SHP77 (cell line): ENCODE results near the gene COL26A1.
"Not testable (repeated sequence)": the region's sequence is repeated elsewhere in the genome, so short reads cannot be mapped to it uniquely, and the experiment has no call there.

Experiments used
- DNase-seq, 2 experiments: peaks; one replicate each; lab custom pipeline; 2025; lab: John Stamatoyannopoulos, UW

Gene COL26A1

DNA sequence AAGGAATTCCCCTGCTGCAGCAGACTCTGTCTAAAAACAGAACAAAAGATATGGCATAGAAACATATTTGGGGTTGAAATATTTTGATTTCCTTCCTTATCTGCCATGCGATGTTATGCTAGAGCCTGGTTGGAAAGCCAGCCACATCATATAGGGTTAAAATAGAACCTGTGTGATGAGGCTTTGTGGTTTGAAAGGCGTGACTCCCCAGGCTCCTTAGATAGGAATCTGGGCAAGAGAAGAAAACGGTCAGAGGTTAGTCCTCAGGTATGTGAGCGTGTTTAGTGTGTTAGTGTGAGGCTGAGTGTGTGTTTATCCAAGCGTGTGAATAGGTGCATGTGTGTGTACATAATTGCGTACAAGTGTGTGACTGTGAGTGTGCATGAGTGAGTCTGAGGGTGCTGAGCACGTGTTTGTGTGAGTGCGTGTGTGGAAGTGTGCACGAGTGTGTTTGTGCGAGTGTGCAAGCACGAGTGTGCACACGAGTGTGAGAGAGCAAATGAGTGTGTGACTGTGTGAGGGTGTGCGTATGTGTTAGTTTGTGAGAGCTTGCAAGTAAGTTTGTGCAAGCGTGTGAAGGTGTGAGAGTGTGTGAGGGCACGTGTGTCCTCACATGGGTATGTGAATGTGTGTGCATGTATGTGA is 79.9 kb downstream of the COL26A1 start:
- DNase-seq: no peak

GRCh38 chr7:101450064-101450463 is 87.4 kb downstream of the COL26A1 start:
- no peak for DNase-seq

GRCh38 chr7:101453617-101454016 is 90.9 kb downstream of the COL26A1 start:
- DNase-seq: no peak

- no peak for DNase-seq
These were observed 94.5 kb downstream of the COL26A1 start for GRCh38 chr7:101457001-101457750.

- no peak for DNase-seq
These were observed 102.5 kb downstream of the COL26A1 start for GRCh38 chr7:101465131-101465530.

DNA sequence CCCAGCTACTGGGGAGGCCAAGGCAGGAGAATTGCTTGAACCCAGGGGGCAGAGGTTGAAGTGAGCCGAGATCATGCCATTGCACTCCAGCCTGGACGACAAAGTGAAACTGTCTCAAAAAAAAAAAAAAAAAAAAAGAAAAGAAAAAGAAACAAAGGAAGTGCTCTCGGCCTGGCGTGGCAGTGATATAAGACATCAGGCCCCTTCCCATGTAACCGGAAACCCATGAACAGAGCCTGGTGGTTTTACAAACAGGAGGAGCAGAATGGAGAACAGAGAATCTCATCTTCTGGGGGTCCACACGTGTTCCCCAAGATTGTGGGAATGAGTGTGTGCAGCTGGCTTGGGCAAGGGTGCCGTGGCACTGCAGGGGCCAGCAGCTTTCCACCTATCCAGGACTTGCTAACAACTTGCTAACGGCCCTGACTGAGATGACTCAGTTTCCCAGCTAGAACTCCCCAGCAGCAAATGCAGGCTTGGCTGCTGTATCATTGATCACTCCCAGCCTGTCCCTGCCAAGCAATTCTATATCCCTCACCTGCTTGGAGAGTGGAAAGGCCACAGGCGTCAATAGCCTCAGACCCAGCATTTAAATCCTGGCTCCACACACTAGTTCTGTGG is 103.0 kb downstream of the COL26A1 start:
- no peak for DNase-seq

- DNase-seq: no peak
These were observed 104.2 kb downstream of the COL26A1 start for GRCh38 chr7:101466871-101467270.

DNA sequence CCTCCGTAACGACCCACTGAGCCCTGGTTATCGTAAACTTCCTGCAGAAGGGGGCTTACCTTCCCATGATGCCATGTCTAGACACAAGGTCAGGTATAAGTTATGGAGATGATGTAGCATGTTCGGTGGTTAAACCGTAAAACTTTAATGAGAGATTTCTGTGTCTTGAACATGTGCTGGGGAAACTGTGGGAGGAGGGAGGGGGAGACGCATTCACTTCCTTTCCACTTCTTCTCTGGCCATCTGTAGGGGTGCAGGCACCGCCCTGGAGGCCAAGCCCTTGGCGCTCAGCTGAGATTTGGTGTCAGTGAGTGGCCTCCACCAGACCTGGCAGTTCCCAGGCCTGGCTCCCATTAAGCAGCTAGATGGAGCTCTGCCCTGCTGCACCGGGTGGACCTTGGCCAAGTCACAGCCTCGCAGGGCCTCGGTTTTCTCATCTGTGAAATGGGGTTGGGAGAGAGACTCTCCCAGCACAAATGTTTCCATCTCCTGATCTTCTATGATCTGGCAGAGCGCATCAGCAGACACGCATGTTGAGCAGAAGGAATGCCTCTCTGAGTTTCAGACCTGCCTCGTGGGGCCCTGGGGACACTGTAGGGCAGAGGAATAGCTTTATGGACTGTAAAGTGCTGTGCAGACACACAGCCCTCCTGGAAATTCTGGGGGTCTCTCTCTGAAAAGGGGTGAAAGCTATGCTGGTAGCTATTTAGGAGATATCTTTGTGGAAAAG is 106.0 kb downstream of the COL26A1 start:
- DNase-seq: no peak

- DNase-seq: no peak
These were observed 108.2 kb downstream of the COL26A1 start for GRCh38 chr7:101470668-101471487.

DNA sequence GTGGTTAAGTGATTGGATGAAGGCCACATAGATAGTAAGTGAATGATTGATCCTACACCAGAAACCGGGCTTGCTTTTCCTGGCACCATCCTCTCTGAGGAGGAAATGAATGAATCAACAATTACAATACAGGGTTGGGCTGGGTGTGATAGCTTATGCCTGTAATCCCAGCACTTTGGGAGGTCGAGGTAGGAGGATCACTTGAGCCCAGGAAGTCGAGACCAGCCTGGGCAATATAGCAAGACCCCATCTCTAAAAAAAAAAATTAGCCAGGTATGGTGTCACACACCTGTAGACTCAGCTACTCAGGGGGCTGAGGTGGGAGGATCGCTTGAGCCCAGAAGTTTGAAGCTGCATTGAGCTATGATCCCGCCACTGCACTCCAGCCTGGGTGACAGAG is 111.5 kb downstream of the COL26A1 start:
- DNase-seq: no peak

GRCh38 chr7:101475691-101476090 is 113.0 kb downstream of the COL26A1 start:
- DNase-seq: not testable (repeated sequence)

DNA sequence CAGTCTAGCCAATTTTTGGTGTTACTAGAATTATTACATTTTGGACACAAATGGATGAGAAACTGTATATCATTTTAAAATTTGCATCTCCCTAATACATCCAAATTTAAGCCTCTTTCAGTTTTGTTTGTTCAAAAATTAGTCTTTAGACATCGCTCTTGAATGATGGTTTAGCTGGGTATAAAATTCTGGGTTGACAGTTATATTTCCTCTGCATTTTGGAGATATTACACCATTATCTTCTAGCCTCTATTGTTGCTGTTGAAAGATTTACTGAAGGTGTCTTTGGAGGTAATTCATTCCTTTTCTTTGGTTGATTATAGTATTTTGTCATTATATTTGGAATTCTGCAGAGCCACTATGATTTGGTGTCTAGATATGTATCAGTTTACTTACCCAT is 116.5 kb downstream of the COL26A1 start:
- DNase-seq: no peak

DNA sequence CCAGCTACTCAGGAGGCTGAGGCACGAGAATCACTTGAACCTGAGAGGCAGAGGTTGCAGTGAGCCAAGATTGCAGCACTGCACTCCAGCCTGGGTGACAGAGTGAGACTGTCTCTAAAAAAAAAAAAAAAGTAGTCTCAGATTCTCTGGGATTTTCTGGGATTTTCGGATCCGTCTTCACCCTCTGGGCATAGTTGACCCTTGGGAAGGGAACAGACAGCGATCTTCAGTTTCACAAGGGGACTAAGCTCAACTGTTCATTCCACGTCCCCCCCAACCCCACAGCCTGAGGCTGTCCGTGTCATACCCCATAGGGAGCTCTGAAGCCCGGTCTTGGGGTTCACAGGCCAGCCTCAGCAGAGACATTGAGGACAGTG is 123.4 kb downstream of the COL26A1 start:
- not testable (repeated sequence) for DNase-seq

DNA sequence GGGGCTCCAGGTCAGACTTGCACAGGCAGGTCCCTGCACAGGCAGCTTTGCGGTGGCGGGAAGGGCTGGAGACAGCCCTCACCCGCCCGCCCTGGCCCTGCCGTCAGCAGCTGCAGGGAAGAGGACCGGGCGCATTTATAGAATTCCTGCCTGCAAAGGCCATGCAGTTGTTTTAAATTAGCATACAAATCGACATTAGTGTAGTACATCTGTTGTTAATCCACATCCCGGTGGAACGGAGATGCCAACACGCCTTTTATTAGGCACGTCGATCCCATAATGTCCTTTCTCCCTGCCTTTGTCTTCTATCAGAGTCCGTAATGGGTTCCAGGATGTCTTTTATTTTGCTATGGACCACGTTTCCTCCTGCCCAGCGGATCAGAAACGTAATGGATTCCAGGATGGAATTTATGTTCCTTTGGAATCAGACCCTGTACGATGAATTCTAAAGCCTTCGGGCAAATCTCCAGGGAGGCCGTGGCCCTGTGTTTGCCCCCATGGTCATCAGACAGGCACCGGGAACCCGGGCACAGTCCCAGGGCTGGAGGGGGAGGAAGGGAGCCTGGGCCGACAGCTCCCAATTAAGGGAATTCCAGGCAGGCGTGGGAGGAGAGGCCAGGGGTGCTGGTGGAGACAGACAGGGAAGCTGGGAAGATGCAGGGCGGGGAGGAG is 123.9 kb downstream of the COL26A1 start:
- no peak for DNase-seq

DNA sequence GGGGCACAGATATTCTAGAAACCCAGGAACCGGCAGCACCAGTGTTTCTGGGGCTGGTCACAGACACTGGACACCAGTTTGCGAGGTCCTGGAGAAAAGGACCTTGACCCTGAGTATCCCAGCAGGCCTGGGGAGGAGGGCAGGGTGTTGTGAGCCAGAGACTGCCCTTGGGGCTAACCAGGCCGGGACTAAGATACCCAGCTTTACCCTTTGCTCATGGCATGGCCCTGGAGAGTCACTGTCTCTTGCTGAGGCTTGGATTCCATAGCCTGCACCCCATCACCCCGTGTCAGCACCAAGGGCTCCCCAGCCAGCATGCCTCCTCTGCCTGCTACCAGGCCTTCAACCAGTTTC is 124.4 kb downstream of the COL26A1 start:
- DNase-seq: no peak

- no peak for DNase-seq
These were observed 125.1 kb downstream of the COL26A1 start for GRCh38 chr7:101487753-101488152.

DNA sequence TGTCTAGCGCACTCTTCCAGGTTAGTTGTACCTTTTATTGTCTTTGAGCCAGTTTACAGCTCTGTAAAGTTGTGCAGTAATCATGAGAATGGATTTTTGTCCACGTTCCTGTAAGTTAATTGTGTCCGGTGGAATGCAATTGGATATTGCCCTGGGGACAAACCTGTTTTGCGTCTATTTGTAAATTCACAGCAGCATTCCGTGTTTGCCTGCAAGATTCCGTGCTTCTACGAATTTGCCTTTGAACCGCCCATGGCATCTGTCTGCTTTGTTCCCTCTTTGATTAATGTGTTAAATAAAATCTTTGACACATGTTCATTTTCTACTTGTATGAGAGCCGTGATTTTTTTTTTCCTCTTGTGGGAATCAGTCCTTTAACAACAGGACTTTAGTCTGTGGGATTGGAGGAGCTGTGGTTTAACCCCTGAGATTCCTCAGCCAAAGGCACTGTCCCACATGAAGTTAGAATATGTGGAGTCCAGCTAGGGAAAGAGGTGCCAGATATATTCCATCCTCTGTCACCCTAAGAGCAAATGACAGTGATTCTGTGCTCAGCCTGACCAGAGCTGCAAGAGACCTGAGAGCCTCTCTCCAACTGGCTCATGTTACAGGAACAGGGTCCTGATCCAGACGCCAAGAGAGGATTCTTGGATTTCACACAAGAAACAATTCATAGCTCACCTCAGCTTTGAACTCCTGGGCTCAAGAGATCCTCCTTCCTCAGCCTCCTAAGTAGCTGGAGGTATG is 126.3 kb downstream of the COL26A1 start:
- no peak for DNase-seq

DNA sequence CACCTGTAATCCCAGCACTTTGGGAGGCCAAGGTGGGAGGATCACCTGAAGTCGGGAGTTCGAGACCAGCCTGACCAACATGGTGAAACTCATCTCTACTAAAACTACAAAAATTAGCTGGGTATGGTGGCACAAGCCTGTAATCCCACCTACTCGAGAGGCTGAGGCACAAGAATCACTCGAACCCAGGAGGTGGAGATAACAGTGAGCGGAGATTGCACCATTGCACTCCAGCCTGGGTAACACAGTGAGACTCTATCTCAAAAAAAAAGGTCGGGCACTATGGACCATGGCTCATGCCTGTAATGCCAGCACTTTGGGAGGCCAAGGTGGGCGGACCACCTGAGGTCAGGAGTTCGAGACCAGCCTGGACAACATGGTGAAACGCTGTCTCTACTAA is 127.8 kb downstream of the COL26A1 start:
- not testable (repeated sequence) for DNase-seq

- not testable (repeated sequence) for DNase-seq
These were observed 128.8 kb downstream of the COL26A1 start for GRCh38 chr7:101491442-101491841.

- no peak for DNase-seq
These were observed 132.1 kb downstream of the COL26A1 start for GRCh38 chr7:101494602-101495329.
